Measurements from ENCODE around the gene OSTF1.

OSTF1 gene

GRCh38 chr9:75086541-75087288 is 1.6 kb upstream of the OSTF1 start:
- no peak for DNase-seq

- DNase-seq, result no peak
These were observed 958 bp upstream of the OSTF1 start for GRCh38 chr9:75087289-75087823.

GRCh38 chr9:75088646-75089372 is 495 bp downstream of the OSTF1 start:
- DNase-seq, result no peak

- DNase-seq, result no peak
These were observed 1.1 kb downstream of the OSTF1 start for GRCh38 chr9:75089373-75089766.

- DNase-seq, result no peak
These were observed 2.3 kb downstream of the OSTF1 start for GRCh38 chr9:75090579-75090978.

GRCh38 chr9:75092766-75093165 is 4.5 kb downstream of the OSTF1 start:
- no peak for DNase-seq

- no peak for DNase-seq
These were observed 8.5 kb downstream of the OSTF1 start for GRCh38 chr9:75096796-75097195.

GRCh38 chr9:75101004-75101588 is 12.8 kb downstream of the OSTF1 start:
- DNase-seq, result no peak

GRCh38 chr9:75102177-75102790 is 14.0 kb downstream of the OSTF1 start:
- no peak for DNase-seq

- DNase-seq, result no peak
These were observed 16.3 kb downstream of the OSTF1 start for GRCh38 chr9:75104607-75105006.

- DNase-seq, result no peak
These were observed 16.8 kb downstream of the OSTF1 start for GRCh38 chr9:75105019-75105540.

- no peak for DNase-seq
These were observed 17.5 kb downstream of the OSTF1 start for GRCh38 chr9:75105841-75106240.

- no peak for DNase-seq
These were observed 18.5 kb downstream of the OSTF1 start for GRCh38 chr9:75106857-75107256.

GRCh38 chr9:75108571-75108970 is 20.3 kb downstream of the OSTF1 start:
- no peak for DNase-seq

GRCh38 chr9:75109210-75109839 is 21.0 kb downstream of the OSTF1 start:
- DNase-seq, result no peak

GRCh38 chr9:75111019-75111622 is 22.8 kb downstream of the OSTF1 start:
- DNase-seq, result no peak

GRCh38 chr9:75112789-75113188 is 24.5 kb downstream of the OSTF1 start:
- no peak for DNase-seq

- no peak for DNase-seq
These were observed 28.0 kb downstream of the OSTF1 start for GRCh38 chr9:75116306-75116705.

GRCh38 chr9:75117564-75117963 is 29.2 kb downstream of the OSTF1 start:
- no peak for DNase-seq

GRCh38 chr9:75120686-75121085 is 32.4 kb downstream of the OSTF1 start:
- DNase-seq, result no peak

GRCh38 chr9:75121914-75122558 is 33.7 kb downstream of the OSTF1 start:
- no peak for DNase-seq

GRCh38 chr9:75123696-75124095 is 35.4 kb downstream of the OSTF1 start:
- DNase-seq, result no peak

Data from GOT3 (cell line).